Keratinocyte (primary cell): ENCODE data around the gene IMPACT. TPM values are rescaled to one million over a fixed set of nuclear protein-coding genes. Genes with fewer than 3 reads are reported as not detected.

Source experiments
- DNase-seq: peaks from one replicate; pipeline ENCODE4 v3.0.0-alpha.2; 2011; ENCODE audit warnings: low read depth, missing footprints, low spot score
- FAIRE-seq: peaks from 2 replicates; lab custom pipeline; 2011; peaks lifted over from hg19 to GRCh38; lab: Jason Lieb, UNC
- H2AFZ ChIP-seq: 2 replicates; pipeline ENCODE4 v1.6.0; 2012; ENCODE audit warnings: low read length, control low read depth, inconsistent platforms; ENCODE audit not compliant: control insufficient read depth
- H3K27ac ChIP-seq: 2 replicates; pipeline ENCODE4 v1.5.1; 2011; ENCODE audit warnings: low read length; ENCODE audit not compliant: control insufficient read depth, insufficient read depth
- H3K27me3 ChIP-seq: 3 replicates; pipeline ENCODE4 v1.6.0; 2011; ENCODE audit warnings: low read length; ENCODE audit not compliant: control insufficient read depth, insufficient read depth; ENCODE audit errors: extremely low read depth
- H3K36me3 ChIP-seq, 2 experiments: 2 replicates in 1 of 2; 3 replicates in 1 of 2; pipeline ENCODE4 v1.5.1; 2011; ENCODE audit warnings: low read length in 2 of 2, mild to moderate bottlenecking in 1 of 2; ENCODE audit not compliant: control insufficient read depth in 2 of 2, insufficient read depth in 2 of 2; ENCODE audit errors: extremely low read depth in 1 of 2
- H3K4me1 ChIP-seq: 3 replicates; pipeline ENCODE4 v1.5.1; 2011; ENCODE audit warnings: low read length; ENCODE audit not compliant: control insufficient read depth, insufficient read depth; ENCODE audit errors: extremely low read depth
- H3K4me2 ChIP-seq: 3 replicates; pipeline ENCODE4 v1.6.0; 2011; ENCODE audit warnings: low read depth, low read length; ENCODE audit not compliant: control insufficient read depth, insufficient read depth; ENCODE audit errors: extremely low read depth
- H3K4me3 ChIP-seq, 3 experiments: fragments of 200-600 bp in 1 of 3; sonication (generic) in 1 of 3; 2 replicates in 2 of 3; 3 replicates in 1 of 3; pipeline ENCODE4 v1.5.1; 2011 to 2016; ENCODE audit warnings: low read length in 3 of 3, mild to moderate bottlenecking in 3 of 3, control low read depth in 2 of 3, inconsistent platforms in 1 of 3, low read depth in 1 of 3, mixed read lengths in 1 of 3, mixed run types in 1 of 3, moderate library complexity in 1 of 3; ENCODE audit not compliant: control insufficient read depth in 2 of 3, insufficient read depth in 2 of 3; ENCODE audit errors: extremely low read depth in 1 of 3
- H3K79me2 ChIP-seq: 2 replicates; pipeline ENCODE4 v1.6.0; 2012; ENCODE audit warnings: low read length; ENCODE audit not compliant: control insufficient read depth, insufficient read depth
- H3K9ac ChIP-seq: 3 replicates; pipeline ENCODE4 v1.6.0; 2011; ENCODE audit warnings: low read length; ENCODE audit not compliant: control insufficient read depth, insufficient read depth; ENCODE audit errors: extremely low read depth
- H3K9me1 ChIP-seq: 3 replicates; pipeline ENCODE4 v1.6.0; 2011; ENCODE audit warnings: low read length; ENCODE audit not compliant: control insufficient read depth, insufficient read depth; ENCODE audit errors: extremely low read depth
- H3K9me3 ChIP-seq: 2 replicates; pipeline ENCODE4 v1.5.1; 2012; ENCODE audit warnings: low read depth, low read length; ENCODE audit not compliant: control insufficient read depth
- H4K20me1 ChIP-seq: 3 replicates; pipeline ENCODE4 v1.6.0; 2011; ENCODE audit warnings: low read length; ENCODE audit not compliant: control insufficient read depth, insufficient read depth; ENCODE audit errors: extremely low read depth
- EZH2 ChIP-seq: IDR thresholded peaks from one replicate; pipeline ENCODE4 v1.6.1; 2012; ENCODE audit warnings: inconsistent platforms, mild to moderate bottlenecking, low read length, moderate library complexity
- dilution Hi-C: fragments of 300-500 bp; cut with MboI; formaldehyde crosslinking; loops from one replicate; pipeline ENCODE4 v1.7.0; 2020; ENCODE audit warnings: low sequenced_read_pairs; ENCODE audit not compliant: extremely low pct_ligation_motif_present
- polyA plus RNA-seq, 5 experiments: library from polyadenylated mRNA; depleted of rRNA in 3 of 5; stranded (reverse) in 3 of 5; stranded (forward) in 1 of 5; unstranded in 1 of 5; fragments of >200 nt; gene quantifications; 1 replicate in 1 of 5; 2 replicates in 3 of 5; 3 replicates in 1 of 5; pipeline versions ENCODE4 v1.2.1 to v1.2.3, GENCODE V29; 2011 to 2012; ENCODE audit warnings: missing spikeins in 2 of 5, low read depth in 1 of 5, low replicate concordance in 1 of 5
- TF ChIP-seq, protein P1 (sequence below), 3 experiments: IDR thresholded peaks in 1 of 3; conservative IDR thresholded peaks in 1 of 3; optimal IDR thresholded peaks in 1 of 3; 2 replicates in 2 of 3; 3 replicates in 1 of 3; pipeline versions ENCODE3 to v1.5.1; 2011; ENCODE audit warnings: low read length in 3 of 3, mild to moderate bottlenecking in 3 of 3, moderate library complexity in 2 of 3, control low read depth in 1 of 3, inconsistent platforms in 1 of 3; ENCODE audit not compliant: insufficient read depth in 2 of 3; ENCODE audit errors: extremely low read depth in 1 of 3

Gene IMPACT
- polyA plus RNA-seq, 1 donor (not counting 4 experiments of a cell fraction or from before 2014, with no cell fraction given): 35.3 TPM

DNA sequence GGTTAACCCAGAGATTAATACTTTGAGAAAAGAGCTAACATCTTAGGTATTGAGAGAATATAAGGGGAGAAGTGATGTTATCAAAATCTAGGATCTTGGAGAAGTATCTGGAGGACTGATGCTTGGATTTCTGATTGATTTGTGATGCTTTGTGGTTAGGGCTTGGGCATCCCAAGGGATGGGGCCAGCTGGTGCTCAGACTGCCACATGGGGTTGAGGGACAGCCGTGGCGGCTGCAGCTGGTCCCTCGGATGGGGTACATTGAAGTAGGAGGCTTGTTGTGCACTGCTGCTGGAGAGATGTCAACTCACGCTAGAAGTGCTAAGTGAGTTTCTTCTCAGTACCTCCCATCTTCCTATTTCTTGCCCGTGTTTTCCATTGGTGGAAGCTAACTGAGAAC lies 56.4 kb downstream of the IMPACT start:
- dilution Hi-C loops: no loop called here
- H3K27me3 ChIP-seq: no peaks in the 10 kb centered on the region
- FAIRE-seq: no peak
- H3K36me3 ChIP-seq: no peaks in the 10 kb centered on the region
- H3K4me2 ChIP-seq: no peak overlapping the region
- DNase-seq: no peak
- no peaks in the 10 kb centered on the region for H3K9me3 ChIP-seq
- H3K79me2 ChIP-seq: no peaks in the 10 kb centered on the region
- H4K20me1 ChIP-seq: no peaks in the 10 kb centered on the region
- H3K4me1 ChIP-seq: no peaks in the 10 kb centered on the region
- no peak overlapping the region for H3K9ac ChIP-seq
- TF ChIP-seq, protein P1, sequence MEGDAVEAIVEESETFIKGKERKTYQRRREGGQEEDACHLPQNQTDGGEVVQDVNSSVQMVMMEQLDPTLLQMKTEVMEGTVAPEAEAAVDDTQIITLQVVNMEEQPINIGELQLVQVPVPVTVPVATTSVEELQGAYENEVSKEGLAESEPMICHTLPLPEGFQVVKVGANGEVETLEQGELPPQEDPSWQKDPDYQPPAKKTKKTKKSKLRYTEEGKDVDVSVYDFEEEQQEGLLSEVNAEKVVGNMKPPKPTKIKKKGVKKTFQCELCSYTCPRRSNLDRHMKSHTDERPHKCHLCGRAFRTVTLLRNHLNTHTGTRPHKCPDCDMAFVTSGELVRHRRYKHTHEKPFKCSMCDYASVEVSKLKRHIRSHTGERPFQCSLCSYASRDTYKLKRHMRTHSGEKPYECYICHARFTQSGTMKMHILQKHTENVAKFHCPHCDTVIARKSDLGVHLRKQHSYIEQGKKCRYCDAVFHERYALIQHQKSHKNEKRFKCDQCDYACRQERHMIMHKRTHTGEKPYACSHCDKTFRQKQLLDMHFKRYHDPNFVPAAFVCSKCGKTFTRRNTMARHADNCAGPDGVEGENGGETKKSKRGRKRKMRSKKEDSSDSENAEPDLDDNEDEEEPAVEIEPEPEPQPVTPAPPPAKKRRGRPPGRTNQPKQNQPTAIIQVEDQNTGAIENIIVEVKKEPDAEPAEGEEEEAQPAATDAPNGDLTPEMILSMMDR (optimal IDR thresholded peaks at IDR 0.05 in 1 of 3, IDR thresholded peaks at IDR 0.05 in 1 of 3, conservative IDR thresholded peaks at IDR 0.05 in 1 of 3; ENCODE audit: extremely low read depth in 1 of 3, insufficient read depth in 2 of 3, low read length in 3 of 3): no peak
- TF ChIP-seq EZH2: no peak
- no peaks in the 10 kb centered on the region for H3K9me1 ChIP-seq
- H3K4me3 ChIP-seq: no peak overlapping the region
- H3K27ac ChIP-seq: no peak overlapping the region
- no peak overlapping the region for H2AFZ ChIP-seq

DNA sequence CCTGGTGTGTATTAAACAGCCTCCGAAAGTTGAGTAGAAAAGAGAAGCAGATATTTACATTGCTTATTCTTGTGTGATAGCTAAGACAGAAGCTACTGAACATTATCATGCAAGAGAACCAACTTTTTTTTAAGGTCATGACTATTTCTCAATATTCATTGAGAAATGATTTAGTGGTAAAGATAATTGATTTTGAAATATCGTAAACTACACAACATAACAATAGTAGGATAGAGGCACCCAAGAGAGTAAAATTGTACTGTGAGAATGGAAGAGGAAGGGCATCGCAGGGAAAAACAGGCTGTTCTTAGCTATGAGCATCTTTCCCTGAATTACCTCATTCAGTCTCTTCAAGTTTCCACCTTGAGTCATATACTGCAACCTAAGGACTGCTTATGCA lies 59.2 kb downstream of the IMPACT start:
- no peaks in the 10 kb centered on the region for H3K79me2 ChIP-seq
- no peaks in the 10 kb centered on the region for H3K9me1 ChIP-seq
- dilution Hi-C loops: no loop called here
- no peak for FAIRE-seq
- H3K4me2 ChIP-seq: no peak overlapping the region
- no peak overlapping the region for H3K27ac ChIP-seq
- no peak overlapping the region for H2AFZ ChIP-seq
- H3K27me3 ChIP-seq: no peaks in the 10 kb centered on the region
- H3K9me3 ChIP-seq: no peaks in the 10 kb centered on the region
- H3K36me3 ChIP-seq: no peaks in the 10 kb centered on the region
- no peak overlapping the region for H3K4me3 ChIP-seq
- H3K9ac ChIP-seq: no peak overlapping the region
- H4K20me1 ChIP-seq: no peaks in the 10 kb centered on the region
- H3K4me1 ChIP-seq: no peaks in the 10 kb centered on the region
- TF ChIP-seq EZH2: no peak
- TF ChIP-seq, protein P1 (optimal IDR thresholded peaks at IDR 0.05 in 1 of 3, IDR thresholded peaks at IDR 0.05 in 1 of 3, conservative IDR thresholded peaks at IDR 0.05 in 1 of 3; ENCODE audit: extremely low read depth in 1 of 3, insufficient read depth in 2 of 3, low read length in 3 of 3): no peak
- no peak for DNase-seq
